Nephron (organoid): ENCODE data around the gene DNAAF5.

Experiments
- H3K27ac Mint-ChIP-seq, 3 experiments: 2 replicates each; pipeline ENCODE4 v1.8.0; 2020; ENCODE audit warnings: mixed read lengths in 3 of 3, mild to moderate bottlenecking in 2 of 3, moderate library complexity in 1 of 3
- H3K27me3 Mint-ChIP-seq: 2 replicates; pipeline ENCODE4 v1.8.0; 2021; ENCODE audit warnings: low read depth, mild to moderate bottlenecking, moderate library complexity, mixed read lengths
- H3K36me3 Mint-ChIP-seq: 2 replicates; pipeline ENCODE4 v1.8.0; 2020; ENCODE audit warnings: low read depth, mixed read lengths
- H3K4me1 Mint-ChIP-seq: 2 replicates; pipeline ENCODE4 v1.8.0; 2020; ENCODE audit warnings: mixed read lengths
- H3K4me3 Mint-ChIP-seq, 3 experiments: 2 replicates each; pipeline ENCODE4 v1.8.0; 2020; ENCODE audit warnings: mild to moderate bottlenecking in 3 of 3, mixed read lengths in 3 of 3, moderate library complexity in 2 of 3
- H3K9me3 Mint-ChIP-seq: 2 replicates; pipeline ENCODE4 v1.8.0; 2020; ENCODE audit warnings: mixed read lengths
- TF ChIP-seq, protein P1 (sequence below), 3 experiments: fragments of 200-600 bp; sonication (generic); IDR thresholded peaks; one replicate each; pipeline ENCODE4 v1.5.0; 2021; ENCODE audit warnings: antibody characterized with exemption in 3 of 3; ENCODE audit not compliant: unreplicated experiment in 3 of 3

DNAAF5 gene

DNA sequence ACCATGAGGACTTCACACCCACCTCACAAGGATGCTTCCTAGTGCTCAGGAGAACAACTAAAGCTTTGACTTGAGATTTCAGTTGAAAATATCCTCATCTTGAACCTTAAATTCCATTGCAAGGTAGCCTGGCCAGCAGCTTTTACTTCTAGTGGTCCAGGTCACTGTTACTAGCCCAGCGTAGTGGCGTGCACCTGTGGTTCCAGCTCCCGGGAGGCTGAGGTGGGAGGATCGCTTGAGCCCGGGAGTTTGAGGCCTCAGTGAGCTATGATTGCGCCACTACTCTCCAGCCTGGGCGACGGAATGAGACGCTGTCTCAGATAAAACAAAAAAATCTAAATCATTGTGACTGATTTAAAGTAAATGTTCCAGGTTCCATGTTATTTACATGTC, 28.9 kb downstream of the DNAAF5 start:
- H3K9me3 Mint-ChIP-seq: no peaks in the 10 kb centered on the region

DNA sequence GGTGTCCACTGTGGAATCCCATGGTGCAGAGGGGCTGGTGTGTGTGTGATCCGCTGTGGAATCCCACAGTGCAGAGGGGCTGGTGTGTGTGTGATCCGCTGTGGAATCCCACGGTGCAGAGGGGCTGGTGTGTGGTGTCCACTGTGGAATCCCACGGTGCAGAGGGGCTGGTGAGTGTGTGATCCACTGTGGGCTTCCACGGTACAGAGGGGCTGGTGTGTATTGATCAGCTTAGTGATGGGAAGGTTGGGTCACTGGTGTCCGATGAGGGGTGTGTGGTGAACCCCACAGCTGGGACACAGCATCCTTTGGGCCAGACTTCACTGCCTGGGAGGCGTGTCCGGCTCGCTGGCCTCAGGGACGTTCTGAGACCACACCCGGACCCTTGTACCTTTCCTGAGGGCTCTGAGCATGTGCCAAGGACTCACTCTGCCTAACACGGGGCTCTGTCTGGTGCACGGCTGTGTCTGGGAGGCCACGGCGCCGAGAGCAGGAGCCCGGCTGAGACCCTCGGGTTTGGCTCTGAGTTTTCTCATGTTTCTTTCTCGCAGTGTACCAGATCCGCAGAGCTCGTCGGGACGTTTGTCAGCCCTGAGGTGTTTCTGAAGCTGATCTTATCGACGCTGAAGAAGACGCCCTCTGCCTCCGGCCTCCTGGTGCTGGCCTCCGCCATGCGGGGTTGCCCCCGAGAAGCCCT, 29.9 kb downstream of the DNAAF5 start:
- Mint-ChIP-seq H3K9me3 (no peaks in the 10 kb centered on the region), H3K4me3 (no peak overlapping the region), H3K36me3 (peaks cover 67% of the 10 kb centered on the region), H3K27ac (no peak overlapping the region), H3K27me3 (no peaks in the 10 kb centered on the region), H3K4me1 (peaks cover 6% of the 10 kb centered on the region)
- TF ChIP-seq, protein P1, sequence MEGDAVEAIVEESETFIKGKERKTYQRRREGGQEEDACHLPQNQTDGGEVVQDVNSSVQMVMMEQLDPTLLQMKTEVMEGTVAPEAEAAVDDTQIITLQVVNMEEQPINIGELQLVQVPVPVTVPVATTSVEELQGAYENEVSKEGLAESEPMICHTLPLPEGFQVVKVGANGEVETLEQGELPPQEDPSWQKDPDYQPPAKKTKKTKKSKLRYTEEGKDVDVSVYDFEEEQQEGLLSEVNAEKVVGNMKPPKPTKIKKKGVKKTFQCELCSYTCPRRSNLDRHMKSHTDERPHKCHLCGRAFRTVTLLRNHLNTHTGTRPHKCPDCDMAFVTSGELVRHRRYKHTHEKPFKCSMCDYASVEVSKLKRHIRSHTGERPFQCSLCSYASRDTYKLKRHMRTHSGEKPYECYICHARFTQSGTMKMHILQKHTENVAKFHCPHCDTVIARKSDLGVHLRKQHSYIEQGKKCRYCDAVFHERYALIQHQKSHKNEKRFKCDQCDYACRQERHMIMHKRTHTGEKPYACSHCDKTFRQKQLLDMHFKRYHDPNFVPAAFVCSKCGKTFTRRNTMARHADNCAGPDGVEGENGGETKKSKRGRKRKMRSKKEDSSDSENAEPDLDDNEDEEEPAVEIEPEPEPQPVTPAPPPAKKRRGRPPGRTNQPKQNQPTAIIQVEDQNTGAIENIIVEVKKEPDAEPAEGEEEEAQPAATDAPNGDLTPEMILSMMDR (IDR thresholded peaks at IDR 0.05; ENCODE audit: unreplicated experiment in 3 of 3): no peak

More for the DNA sequence above, 28.9 kb downstream of the DNAAF5 start:
- no peaks in the 10 kb centered on the region for H3K27me3 Mint-ChIP-seq
- TF ChIP-seq, protein P1 (IDR thresholded peaks at IDR 0.05; ENCODE audit: unreplicated experiment in 3 of 3): no peak
- no peak overlapping the region for H3K27ac Mint-ChIP-seq
- peaks cover 64% of the 10 kb centered on the region for H3K36me3 Mint-ChIP-seq
- H3K4me3 Mint-ChIP-seq: no peak overlapping the region
- H3K4me1 Mint-ChIP-seq: peaks cover 5% of the 10 kb centered on the region

DNA sequence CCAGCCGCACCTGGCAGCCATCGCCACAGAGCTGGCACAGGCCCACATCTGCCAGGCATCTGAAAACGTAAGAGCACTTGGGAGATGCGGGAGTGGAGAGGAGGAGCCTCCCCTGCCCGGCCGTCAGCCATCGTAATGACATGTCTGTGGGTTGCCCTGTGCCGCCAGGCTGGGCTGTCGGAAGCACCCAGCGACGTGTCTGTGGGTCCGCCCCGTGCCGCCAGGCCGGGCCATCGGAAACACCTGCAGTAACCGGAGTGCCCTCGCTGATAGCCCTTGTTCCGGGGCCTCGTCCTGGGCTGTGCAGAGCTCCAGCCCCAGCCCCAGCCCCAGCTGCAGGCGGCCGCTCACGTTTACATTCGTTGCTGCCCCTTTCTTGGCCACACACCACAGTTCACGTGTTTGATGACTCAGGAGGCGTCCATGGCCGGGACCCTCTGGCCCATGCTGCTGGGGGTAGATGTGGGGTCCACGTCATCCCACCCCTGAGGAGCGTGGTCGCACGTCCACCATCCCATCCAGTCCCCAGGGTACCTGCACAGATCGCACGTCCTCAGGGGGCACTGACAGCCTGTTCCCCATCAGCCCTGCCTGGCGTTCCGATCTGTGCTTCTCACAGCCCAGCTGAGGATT, 30.5 kb downstream of the DNAAF5 start:
- Mint-ChIP-seq H3K36me3 (peaks cover 63% of the 10 kb centered on the region), H3K27ac (no peak overlapping the region)

GRCh38 chr7:757741-758163, 31.3 kb downstream of the DNAAF5 start:
- no peak overlapping the region for H3K27ac Mint-ChIP-seq
- H3K9me3 Mint-ChIP-seq: no peaks in the 10 kb centered on the region
- H3K36me3 Mint-ChIP-seq: peaks cover 60% of the 10 kb centered on the region
- H3K4me1 Mint-ChIP-seq: peaks cover 7% of the 10 kb centered on the region
- no peaks in the 10 kb centered on the region for H3K27me3 Mint-ChIP-seq
- TF ChIP-seq, protein P1 (IDR thresholded peaks at IDR 0.05; ENCODE audit: unreplicated experiment in 3 of 3): no peak
- no peak overlapping the region for H3K4me3 Mint-ChIP-seq

More for the DNA sequence above, 30.5 kb downstream of the DNAAF5 start:
- Mint-ChIP-seq H3K4me1 (peaks cover 6% of the 10 kb centered on the region), H3K9me3 (no peaks in the 10 kb centered on the region), H3K4me3 (no peak overlapping the region), H3K27me3 (no peaks in the 10 kb centered on the region)
- TF ChIP-seq, protein P1 (IDR thresholded peaks at IDR 0.05; ENCODE audit: unreplicated experiment in 3 of 3): no peak

- peaks cover 62% of the 10 kb centered on the region for H3K36me3 Mint-ChIP-seq
- H3K27ac Mint-ChIP-seq: peak overlapping the region in 2 of 3 experiments; percentile 64 to 73
- H3K9me3 Mint-ChIP-seq: no peaks in the 10 kb centered on the region
- TF ChIP-seq, protein P1 (IDR thresholded peaks at IDR 0.05; ENCODE audit: unreplicated experiment in 3 of 3): no peak
- H3K4me3 Mint-ChIP-seq: no peak overlapping the region
- no peaks in the 10 kb centered on the region for H3K27me3 Mint-ChIP-seq
- H3K4me1 Mint-ChIP-seq: peaks cover 10% of the 10 kb centered on the region
These were observed 33.1 kb downstream of the DNAAF5 start for GRCh38 chr7:759569-759968.
